K562 (cell line): ENCODE measurements around the gene NLE1. TPM values are rescaled to one million over a fixed set of nuclear protein-coding genes. Genes with fewer than 3 reads are reported as not detected.

Experiments used
- CBFA2T3 ChIP-seq: fragments of 450-650 bp; IDR thresholded peaks from 2 replicates; pipeline ENCODE4 v1.6.1; 2017
- CHD2 ChIP-seq: IDR thresholded peaks from 2 replicates; pipeline ENCODE4 v1.6.1; 2011; ENCODE audit warnings: low read depth, low read length
- CSDE1 ChIP-seq, 2 experiments: fragments of 450-650 bp; IDR thresholded peaks; 2 replicates each; pipeline ENCODE4 v1.6.1; 2016; ENCODE audit warnings: mild to moderate bottlenecking in 1 of 2
- EP300 ChIP-seq: IDR thresholded peaks from 2 replicates; pipeline ENCODE4 v1.6.1; 2012; ENCODE audit warnings: low read length, improper control_type of control experiment
- FIP1L1 ChIP-seq: fragments of 200-400 bp; formaldehyde crosslinking; IDR thresholded peaks from 2 replicates; pipeline ENCODE4 v1.6.1; 2018; ENCODE audit warnings: mild to moderate bottlenecking, low read depth, low read length; ENCODE audit not compliant: poor library complexity, severe bottlenecking
- HDAC6 ChIP-seq: IDR thresholded peaks from 2 replicates; pipeline ENCODE4 v1.6.1; 2012; ENCODE audit warnings: low read depth, mild to moderate bottlenecking, control low read depth, inconsistent platforms, low read length, moderate library complexity
- MAFG ChIP-seq: fragments of 450-650 bp; conservative IDR thresholded peaks from 2 replicates; pipeline ENCODE4 v1.6.1; 2016; ENCODE audit warnings: missing genetic modification characterization, missing compliant biosample characterization
- RB1 ChIP-seq: fragments of 450-650 bp; IDR thresholded peaks from 2 replicates; pipeline ENCODE4 v1.6.1; 2017; ENCODE audit warnings: low read depth, mild to moderate bottlenecking
- RBFOX2 ChIP-seq: fragments of 200-400 bp; formaldehyde crosslinking; IDR thresholded peaks from 2 replicates; pipeline ENCODE4 v1.6.1; 2017; ENCODE audit warnings: low read depth, mild to moderate bottlenecking, low read length, moderate library complexity
- SAFB ChIP-seq: fragments of 200-400 bp; formaldehyde crosslinking; IDR thresholded peaks from 2 replicates; pipeline ENCODE4 v1.6.1; 2017; ENCODE audit warnings: low read depth, low read length, borderline replicate concordance
- SAP30 ChIP-seq: fragments of 200-600 bp; sonication (generic); IDR thresholded peaks from 2 replicates; pipeline ENCODE4 v1.6.1; 2012; ENCODE audit warnings: borderline replicate concordance, low read depth, mild to moderate bottlenecking, moderate library complexity, low read length, control low read depth, inconsistent platforms; ENCODE audit not compliant: insufficient read depth, poor library complexity, severe bottlenecking
- SIN3B ChIP-seq: fragments of 450-650 bp; IDR thresholded peaks from 2 replicates; pipeline ENCODE4 v1.6.1; 2017; ENCODE audit warnings: low read depth, mild to moderate bottlenecking, moderate library complexity
- SREBF2 ChIP-seq: sonication (generic); formaldehyde crosslinking; IDR thresholded peaks from 2 replicates; pipeline ENCODE4 v1.4.0; 2020; ENCODE audit warnings: mild to moderate bottlenecking, missing genetic modification reagents
- SRSF3 ChIP-seq: fragments of 200-400 bp; formaldehyde crosslinking; IDR thresholded peaks from 2 replicates; pipeline ENCODE4 v1.6.1; 2016; ENCODE audit warnings: mild to moderate bottlenecking, low read length, moderate library complexity; ENCODE audit not compliant: insufficient read depth
- SRSF9 ChIP-seq: fragments of 200-400 bp; formaldehyde crosslinking; IDR thresholded peaks from 2 replicates; pipeline ENCODE4 v1.6.1; 2017; ENCODE audit warnings: low read depth, low read length, borderline replicate concordance
- ZNF124 ChIP-seq: sonication (generic); formaldehyde crosslinking; IDR thresholded peaks from 2 replicates; pipeline ENCODE4 v1.8.1; 2022; ENCODE audit warnings: missing genetic modification reagents
- ZNF165 ChIP-seq: fragments of 250-450 bp; sonication (Bioruptor Pico); IDR thresholded peaks from 2 replicates; pipeline ENCODE4 v1.4.0; 2020; ENCODE audit warnings: borderline replicate concordance
- ZNF184 ChIP-seq: sonication (generic); formaldehyde crosslinking; IDR thresholded peaks from 2 replicates; pipeline ENCODE4 v1.5.0; 2020; ENCODE audit warnings: missing genetic modification reagents
- ZNF232 ChIP-seq: sonication (generic); formaldehyde crosslinking; IDR thresholded peaks from 2 replicates; pipeline ENCODE4 v1.8.0; 2022; ENCODE audit warnings: mild to moderate bottlenecking, missing genetic modification reagents
- ZNF24 ChIP-seq: fragments of 450-650 bp; IDR thresholded peaks from 2 replicates; pipeline ENCODE4 v1.6.1; 2016
- ZNF561 ChIP-seq: fragments of 450-650 bp; formaldehyde crosslinking; conservative IDR thresholded peaks from 2 replicates; pipeline ENCODE4 v1.4.0; 2020; ENCODE audit warnings: mild to moderate bottlenecking, moderate library complexity
- polyA plus RNA-seq, 8 experiments: library from polyadenylated mRNA; depleted of rRNA in 4 of 8; stranded (reverse) in 5 of 8; unstranded in 3 of 8; fragments of >200 nt; fragmentation: Nextera tagmentation in 2 of 8; fragmentation: Illumina TruSeq in 1 of 8; extraction: Ambion mirVana in 2 of 8; extraction: Trizol in 1 of 8; gene quantifications; 2 replicates each; pipeline versions ENCODE4 v1.2.1 to v1.2.3, GENCODE V29; 2011 to 2014; ENCODE audit warnings: inconsistent platforms in 1 of 8, missing spikeins in 1 of 8
- total RNA-seq, 7 experiments: library from RNA; depleted of rRNA in 6 of 7; stranded (reverse); fragments of >200 nt in 6 of 7; fragmentation: Illumina TruSeq in 2 of 7; extraction: Trizol in 2 of 7; gene quantifications; 2 replicates each; pipeline versions ENCODE4 v1.2.1 to v1.2.3, GENCODE V29; 2011 to 2021; ENCODE audit warnings: low replicate concordance in 1 of 7
- TF ChIP-seq, protein P1 (sequence below): fragments of 450-650 bp; formaldehyde crosslinking; IDR thresholded peaks from 2 replicates; pipeline ENCODE4 v1.4.0; 2022; ENCODE audit warnings: missing genetic modification characterization
- TF ChIP-seq, protein P2 (sequence below): fragments of 250-450 bp; sonication (Bioruptor Pico); IDR thresholded peaks from 2 replicates; pipeline ENCODE4 v1.8.0; 2022; ENCODE audit warnings: inconsistent platforms, mild to moderate bottlenecking, moderate library complexity, borderline replicate concordance
- TF ChIP-seq, protein P3 (sequence below): sonication (generic); formaldehyde crosslinking; IDR thresholded peaks from 2 replicates; pipeline ENCODE4 v1.8.1; 2023; ENCODE audit warnings: mild to moderate bottlenecking, missing genetic modification reagents
- TF ChIP-seq, protein P4 (sequence below): fragments of 250-450 bp; sonication (Bioruptor Pico); IDR thresholded peaks from 2 replicates; pipeline ENCODE4 v1.5.1; 2021; ENCODE audit warnings: mild to moderate bottlenecking

The NLE1 gene
- total and polyA plus RNA-seq, 9 of the 15 experiments (the other 6 are each of a cell fraction or from before 2014, with no cell fraction given): 3.8 to 69.0 (median 29.4) TPM

DNA sequence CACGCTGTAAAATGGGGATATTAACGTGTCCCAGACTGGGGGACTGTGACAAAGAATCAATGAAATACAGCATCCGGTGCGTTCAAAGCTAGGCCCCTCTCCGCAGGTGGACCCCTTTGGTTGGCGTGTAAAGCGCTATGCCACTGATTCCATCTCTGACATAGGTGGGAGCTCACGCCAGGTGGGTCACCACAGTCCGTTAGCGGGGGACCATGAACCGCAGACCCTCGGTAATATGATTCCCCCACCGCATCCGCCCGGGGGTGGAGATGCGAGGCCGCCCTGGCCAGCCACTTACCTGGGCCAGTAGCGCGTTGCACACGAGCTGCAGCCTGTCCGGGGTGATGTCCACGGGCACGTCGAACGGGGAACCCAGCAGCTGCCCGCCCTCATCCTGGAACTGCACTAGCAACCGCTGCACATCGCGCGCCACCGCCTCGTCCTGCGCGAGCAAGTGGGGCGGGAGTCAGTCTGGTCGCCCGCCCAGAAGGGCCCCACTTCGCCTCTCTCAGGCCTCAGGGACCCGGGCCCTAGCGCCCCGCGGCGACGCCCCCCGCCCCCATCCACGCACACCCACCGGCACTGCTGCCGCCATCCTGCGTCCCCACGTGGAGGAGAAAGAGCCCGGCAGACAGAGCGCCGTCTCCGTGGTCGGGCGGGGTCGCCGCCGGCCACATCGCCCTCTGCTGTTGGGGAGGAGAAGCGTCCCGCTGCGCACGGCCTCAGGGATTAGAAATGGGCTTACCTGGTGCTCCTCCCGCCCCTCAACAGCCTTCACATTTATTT lies at the start of gene NLE1 (continued):
- TF ChIP-seq, protein P1, sequence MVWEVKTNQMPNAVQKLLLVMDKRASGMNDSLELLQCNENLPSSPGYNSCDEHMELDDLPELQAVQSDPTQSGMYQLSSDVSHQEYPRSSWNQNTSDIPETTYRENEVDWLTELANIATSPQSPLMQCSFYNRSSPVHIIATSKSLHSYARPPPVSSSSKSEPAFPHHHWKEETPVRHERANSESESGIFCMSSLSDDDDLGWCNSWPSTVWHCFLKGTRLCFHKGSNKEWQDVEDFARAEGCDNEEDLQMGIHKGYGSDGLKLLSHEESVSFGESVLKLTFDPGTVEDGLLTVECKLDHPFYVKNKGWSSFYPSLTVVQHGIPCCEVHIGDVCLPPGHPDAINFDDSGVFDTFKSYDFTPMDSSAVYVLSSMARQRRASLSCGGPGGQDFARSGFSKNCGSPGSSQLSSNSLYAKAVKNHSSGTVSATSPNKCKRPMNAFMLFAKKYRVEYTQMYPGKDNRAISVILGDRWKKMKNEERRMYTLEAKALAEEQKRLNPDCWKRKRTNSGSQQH (CRISPR knock-in tag): peak; percentile 62; the same call in 1 of the 2 replicates
- TF ChIP-seq SAP30 (peak; percentile 96), ZNF124 (CRISPR knock-in tag) (no peak), CHD2 (peak; percentile 42; the same call in 1 of the 2 replicates), ZNF232 (CRISPR knock-in tag) (no peak), SAFB (peak; percentile 72; the same call in 1 of the 2 replicates), SRSF9 (no peak), EP300 (no peak), CBFA2T3 (no peak), RBFOX2 (peak; percentile 93), FIP1L1 (peak; percentile 82), MAFG (no peak), ZNF184 (CRISPR knock-in tag) (no peak), SRSF3 (no peak), SIN3B (peak; percentile 70), CSDE1 (IDR thresholded peaks at IDR 0.05) (no peak), HDAC6 (no peak), RB1 (peak; percentile 91), ZNF24 (peak; percentile 45; the same call in 1 of the 2 replicates), ZNF561 (CRISPR knock-in tag) (no peak), SREBF2 (CRISPR knock-in tag) (no peak), ZNF165 (CRISPR knock-in tag) (no peak)
- TF ChIP-seq, protein P2, sequence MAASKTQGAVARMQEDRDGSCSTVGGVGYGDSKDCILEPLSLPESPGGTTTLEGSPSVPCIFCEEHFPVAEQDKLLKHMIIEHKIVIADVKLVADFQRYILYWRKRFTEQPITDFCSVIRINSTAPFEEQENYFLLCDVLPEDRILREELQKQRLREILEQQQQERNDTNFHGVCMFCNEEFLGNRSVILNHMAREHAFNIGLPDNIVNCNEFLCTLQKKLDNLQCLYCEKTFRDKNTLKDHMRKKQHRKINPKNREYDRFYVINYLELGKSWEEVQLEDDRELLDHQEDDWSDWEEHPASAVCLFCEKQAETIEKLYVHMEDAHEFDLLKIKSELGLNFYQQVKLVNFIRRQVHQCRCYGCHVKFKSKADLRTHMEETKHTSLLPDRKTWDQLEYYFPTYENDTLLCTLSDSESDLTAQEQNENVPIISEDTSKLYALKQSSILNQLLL (CRISPR knock-in tag): no peak
- TF ChIP-seq, protein P3, sequence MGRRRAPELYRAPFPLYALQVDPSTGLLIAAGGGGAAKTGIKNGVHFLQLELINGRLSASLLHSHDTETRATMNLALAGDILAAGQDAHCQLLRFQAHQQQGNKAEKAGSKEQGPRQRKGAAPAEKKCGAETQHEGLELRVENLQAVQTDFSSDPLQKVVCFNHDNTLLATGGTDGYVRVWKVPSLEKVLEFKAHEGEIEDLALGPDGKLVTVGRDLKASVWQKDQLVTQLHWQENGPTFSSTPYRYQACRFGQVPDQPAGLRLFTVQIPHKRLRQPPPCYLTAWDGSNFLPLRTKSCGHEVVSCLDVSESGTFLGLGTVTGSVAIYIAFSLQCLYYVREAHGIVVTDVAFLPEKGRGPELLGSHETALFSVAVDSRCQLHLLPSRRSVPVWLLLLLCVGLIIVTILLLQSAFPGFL (CRISPR knock-in tag): no peak
- TF ChIP-seq, protein P4, sequence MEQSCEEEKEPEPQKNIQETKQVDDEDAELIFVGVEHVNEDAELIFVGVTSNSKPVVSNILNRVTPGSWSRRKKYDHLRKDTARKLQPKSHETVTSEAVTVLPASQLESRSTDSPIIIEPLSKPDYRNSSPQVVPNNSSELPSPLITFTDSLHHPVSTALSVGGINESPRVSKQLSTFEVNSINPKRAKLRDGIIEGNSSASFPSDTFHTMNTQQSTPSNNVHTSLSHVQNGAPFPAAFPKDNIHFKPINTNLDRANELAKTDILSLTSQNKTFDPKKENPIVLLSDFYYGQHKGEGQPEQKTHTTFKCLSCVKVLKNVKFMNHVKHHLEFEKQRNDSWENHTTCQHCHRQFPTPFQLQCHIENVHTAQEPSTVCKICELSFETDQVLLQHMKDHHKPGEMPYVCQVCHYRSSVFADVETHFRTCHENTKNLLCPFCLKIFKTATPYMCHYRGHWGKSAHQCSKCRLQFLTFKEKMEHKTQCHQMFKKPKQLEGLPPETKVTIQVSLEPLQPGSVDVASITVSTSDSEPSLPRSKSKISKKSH (CRISPR knock-in tag): no peak
